Measurements from ENCODE around the gene TOR4A. TPM values are rescaled to one million over a fixed set of nuclear protein-coding genes. Genes with fewer than 3 reads are reported as not detected.

The TOR4A gene
- total and polyA plus RNA-seq, 9 of the 15 experiments (the other 6 are each of a cell fraction or from before 2014, with no cell fraction given) = 3.9 to 49.2 (median 8.8) TPM

GRCh38 chr9:137254624-137255447 is 22.7 kb upstream of the TOR4A start, which contains the start of gene NELFB:
NELFB (plus strand) TSS chr9:137255327.
- peak within 1 kb of the TSS; percentile 97 for H3K4me2 ChIP-seq (ENCODE audit: insufficient read depth, low read length)
- intact Hi-C loops (cut with micrococcal nuclease) (loop anchor here (2.0 kb wide), 2 partner anchors 14 to 22 kb away; partner anchors contain the start of genes TOR4A and TUBB4B), in situ Hi-C loops (cut with MboI) (no loop called here)
- CTCF ChIA-PET (ENCODE audit: low intra/inter-chr PET ratio) = interaction anchor here (1.1 kb wide), 1 partner anchor 18 kb away, joined by 3 read pairs; no protein-coding TSS in a partner anchor
- H3K36me3 ChIP-seq (ENCODE audit: control insufficient read depth, insufficient read depth, low read length) = peaks cover 29% of the 10 kb centered on the region
- POLR2A ChIA-PET = interaction anchor here (0.6 to 8.3 kb wide), 8 partner anchors 12 to 395 kb away, joined by 3 to 221 read pairs (median 4); partner anchors contain the start of gene TUBB4B
- H3K9ac ChIP-seq (ENCODE audit: insufficient read depth in 1 of 2, low read depth in 2 of 2, low read length in 2 of 2) = peak within 1 kb of the TSS; percentile 90 to 95
- H3K27me3 ChIP-seq (ENCODE audit: control insufficient read depth in 2 of 2, insufficient read depth in 2 of 2, low read length in 2 of 2) = no peaks in the 10 kb centered on the region
- no peaks in the 10 kb centered on the region; the same call in 1 of the 2 replicates for H4K20me1 ChIP-seq (replicated peaks; ENCODE audit: control insufficient read depth, insufficient read depth, low read length)
- peak; percentile 94 to 99 (median 98) for DNase-seq (ENCODE audit: extremely low read depth in 1 of 4, low spot score in 3 of 4)
- peak within 1 kb of the TSS; percentile 84 for H3K27ac ChIP-seq (ENCODE audit: extremely low read depth, low read depth, low read length)
- ATAC-seq = peak; percentile 82
- peak within 1 kb of the TSS; percentile 100 for H3K4me3 ChIP-seq
- peaks cover 39% of the 10 kb centered on the region for H3K79me2 ChIP-seq (ENCODE audit: control insufficient read depth, insufficient read depth, low read length)
- no peaks in the 10 kb centered on the region for H3K9me1 ChIP-seq (ENCODE audit: control insufficient read depth, insufficient read depth, low read length)
- H3K4me1 ChIP-seq (replicated peaks in 1 of 2; ENCODE audit: control insufficient read depth in 2 of 2, insufficient read depth in 2 of 2, low read length in 2 of 2) = peaks cover 13 to 68% of the 10 kb centered on the region in 2 experiments
- H2AFZ ChIP-seq (ENCODE audit: low read depth, low read length) = peak within 1 kb of the TSS; percentile 91
- peak; percentile 77 for FAIRE-seq
- whole genome bisulfite sequencing (ENCODE audit: insufficient coverage, low coverage, missing lambda C conversion rate) = under 1% methylated on average over 68 of the region's 105 CpGs
- H3K9me3 ChIP-seq (replicated peaks; ENCODE audit: control insufficient read depth, insufficient read depth, low read depth, low read length) = no peaks in the 10 kb centered on the region
- TSS peak; percentile 84 for BruUV-seq (replicated peaks)
- peak; percentile 93 for TF ChIP-seq SAFB (IDR thresholded peaks at IDR 0.05; ENCODE audit: borderline replicate concordance, low read depth, low read length)
- TF ChIP-seq HMGN3 (IDR thresholded peaks at IDR 0.05; ENCODE audit: borderline replicate concordance, extremely low read depth, insufficient read length, low read depth, low read length) = peak; percentile 75
- no peak for TF ChIP-seq MTF1 (CRISPR knock-in tag; IDR thresholded peaks at IDR 0.05; ENCODE audit: borderline replicate concordance)
- no peak for TF ChIP-seq ZEB2 (IDR thresholded peaks at IDR 0.05)
- TF ChIP-seq BCLAF1 (IDR thresholded peaks at IDR 0.05; ENCODE audit: borderline replicate concordance in 1 of 2, control insufficient read depth in 1 of 2, low read depth in 2 of 2, low read length in 1 of 2) = peak in 1 of 2 experiments; percentile 94; a peak in 2 of 4 replicates
- TF ChIP-seq ATF6 (CRISPR knock-in tag; IDR thresholded peaks at IDR 0.05) = 0 out of 2 replicates have a peak, but pooled peaks have one; percentile 48
- no peak for TF ChIP-seq CEBPB (tag; IDR thresholded peaks at IDR 0.05)
- TF ChIP-seq ZBTB7A (IDR thresholded peaks at IDR 0.05; ENCODE audit: borderline replicate concordance, control insufficient read depth, low read depth, low read length) = peak; percentile 78; the same call in 1 of the 2 replicates
- peak; percentile 85 for TF ChIP-seq POLR2A (conservative IDR thresholded peaks at IDR 0.05)
- peak; percentile 81 for TF ChIP-seq POLR2B (IDR thresholded peaks at IDR 0.05; ENCODE audit: low read depth, partially characterized antibody)
- peak; percentile 76 for TF ChIP-seq GMEB1 (CRISPR knock-in tag; IDR thresholded peaks at IDR 0.05)
- TF ChIP-seq HDAC1 (IDR thresholded peaks at IDR 0.05) = peak in 1 of 2 experiments; percentile 60; a peak in 2 of 4 replicates
